DOHH2 (cell line): ENCODE results near the gene SNRNP35.

Source experiments
- H3F3A ChIP-seq: fragments of 200-600 bp; sonication (generic), shearing (Covaris generic); 2 replicates; pipeline ENCODE4 v1.6.0; 2016; ENCODE audit warnings: antibody characterized with exemption, mild to moderate bottlenecking; ENCODE audit not compliant: control insufficient read depth, insufficient read depth
- H3K27ac ChIP-seq: fragments of 200-600 bp; sonication (generic); 2 replicates; pipeline ENCODE4 v1.5.1; 2014; ENCODE audit warnings: low read depth, mild to moderate bottlenecking, low read length, moderate library complexity
- H3K27me3 ChIP-seq: fragments of 200-600 bp; sonication (generic); 2 replicates; pipeline ENCODE4 v1.6.1; 2014; ENCODE audit warnings: mild to moderate bottlenecking, low read length, mixed read lengths; ENCODE audit not compliant: control insufficient read depth
- H3K36me3 ChIP-seq: fragments of 200-600 bp; sonication (generic); 2 replicates; pipeline ENCODE4 v1.6.1; 2014; ENCODE audit warnings: mild to moderate bottlenecking, low read length, moderate library complexity, mixed read lengths; ENCODE audit not compliant: control insufficient read depth
- H3K4me1 ChIP-seq: fragments of 200-600 bp; sonication (generic); 2 replicates; pipeline ENCODE4 v1.6.1; 2014; ENCODE audit warnings: mild to moderate bottlenecking, low read length, mixed read lengths; ENCODE audit not compliant: control insufficient read depth
- H3K4me2 ChIP-seq: fragments of 200-600 bp; sonication (generic); 2 replicates; pipeline ENCODE4 v1.6.0; 2014; ENCODE audit warnings: mild to moderate bottlenecking, low read length, moderate library complexity
- H3K4me3 ChIP-seq: fragments of 200-600 bp; sonication (generic); 2 replicates; pipeline ENCODE4 v1.5.1; 2014; ENCODE audit warnings: mild to moderate bottlenecking, low read length, mixed read lengths
- H3K79me2 ChIP-seq: fragments of 200-600 bp; sonication (generic); 2 replicates; pipeline ENCODE4 v1.6.1; 2014; ENCODE audit warnings: mild to moderate bottlenecking, low read length, mixed read lengths; ENCODE audit not compliant: control insufficient read depth
- H3K9me2 ChIP-seq: fragments of 200-600 bp; sonication (generic); replicated peaks from 2 replicates; pipeline ENCODE4 v1.6.1; 2014; ENCODE audit warnings: mild to moderate bottlenecking, low read length, mixed read lengths; ENCODE audit not compliant: control insufficient read depth
- H3K9me3 ChIP-seq: fragments of 200-600 bp; sonication (generic); 2 replicates; pipeline ENCODE4 v1.6.1; 2014; ENCODE audit warnings: antibody characterized with exemption, low read length, mixed read lengths; ENCODE audit not compliant: control insufficient read depth, insufficient read depth
- H4K20me1 ChIP-seq: fragments of 200-600 bp; sonication (generic); 2 replicates; pipeline ENCODE4 v1.6.0; 2014; ENCODE audit warnings: low read depth, mild to moderate bottlenecking, antibody characterized with exemption, low read length, moderate library complexity; ENCODE audit not compliant: control insufficient read depth, insufficient read depth
- EZH2phosphoT487 ChIP-seq: fragments of 200-600 bp; sonication (generic); IDR thresholded peaks from 2 replicates; pipeline ENCODE4 v1.6.1; 2017; ENCODE audit warnings: borderline replicate concordance, mild to moderate bottlenecking, antibody characterized with exemption, low read length, moderate library complexity, mixed read lengths
- TF ChIP-seq, protein P1 (sequence below): fragments of 200-600 bp; sonication (generic); IDR thresholded peaks from one replicate; pipeline ENCODE4 v1.5.1; 2014; ENCODE audit warnings: antibody characterized with exemption, mild to moderate bottlenecking, low read depth, low read length; ENCODE audit not compliant: poor library complexity, severe bottlenecking

The SNRNP35 gene

DNA sequence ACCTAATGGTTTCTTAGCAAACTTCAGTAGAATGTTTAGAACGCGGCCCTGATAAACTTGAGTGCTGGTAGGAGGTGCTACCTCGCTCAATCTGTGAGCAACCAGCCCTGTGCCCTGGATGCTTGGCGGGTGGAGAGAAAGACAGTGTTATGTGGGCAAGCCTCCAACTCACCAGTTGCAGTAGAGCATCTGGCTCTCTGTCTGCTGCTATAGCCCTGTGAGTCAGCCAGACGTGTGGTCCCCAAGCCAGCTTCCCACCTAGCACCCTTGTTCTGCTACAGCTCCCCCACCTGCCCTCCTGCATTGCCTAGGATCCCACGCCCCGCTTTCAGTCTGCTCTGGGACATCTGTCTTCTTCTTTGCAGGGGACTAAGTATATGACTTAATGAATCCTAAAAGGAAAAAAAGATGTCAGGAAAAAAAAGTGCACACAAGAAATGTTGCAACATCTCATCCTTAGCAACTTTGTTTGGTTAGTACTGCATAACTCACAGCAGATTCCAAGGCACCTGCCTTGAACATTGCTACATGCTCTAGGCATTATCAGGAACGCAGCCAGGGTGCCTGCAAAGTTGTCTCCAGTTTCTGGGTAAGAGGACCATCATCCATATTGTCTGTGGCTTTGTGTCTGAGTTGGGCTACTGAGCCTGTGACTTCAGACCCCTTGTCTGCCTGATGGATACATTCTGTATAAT, 13.6 kb downstream of the SNRNP35 start:
- Histone ChIP-seq H3K4me2 (no peak overlapping the region), H4K20me1 (no peaks in the 10 kb centered on the region), H3K36me3 (peaks cover 4% of the 10 kb centered on the region; the same call in 1 of the 2 replicates), H3K4me3 (no peak overlapping the region), H3F3A (0 out of 2 replicates have a peak, but pooled peaks cover 3% of the 10 kb centered on the region), H3K9me3 (no peaks in the 10 kb centered on the region), H3K79me2 (peaks cover 4% of the 10 kb centered on the region), H3K4me1 (peaks cover 20% of the 10 kb centered on the region), H3K27ac (no peak overlapping the region), H3K27me3 (no peaks in the 10 kb centered on the region), H3K9me2 (no peaks in the 10 kb centered on the region)
- TF ChIP-seq EZH2phosphoT487: no peak
- TF ChIP-seq, protein P1, sequence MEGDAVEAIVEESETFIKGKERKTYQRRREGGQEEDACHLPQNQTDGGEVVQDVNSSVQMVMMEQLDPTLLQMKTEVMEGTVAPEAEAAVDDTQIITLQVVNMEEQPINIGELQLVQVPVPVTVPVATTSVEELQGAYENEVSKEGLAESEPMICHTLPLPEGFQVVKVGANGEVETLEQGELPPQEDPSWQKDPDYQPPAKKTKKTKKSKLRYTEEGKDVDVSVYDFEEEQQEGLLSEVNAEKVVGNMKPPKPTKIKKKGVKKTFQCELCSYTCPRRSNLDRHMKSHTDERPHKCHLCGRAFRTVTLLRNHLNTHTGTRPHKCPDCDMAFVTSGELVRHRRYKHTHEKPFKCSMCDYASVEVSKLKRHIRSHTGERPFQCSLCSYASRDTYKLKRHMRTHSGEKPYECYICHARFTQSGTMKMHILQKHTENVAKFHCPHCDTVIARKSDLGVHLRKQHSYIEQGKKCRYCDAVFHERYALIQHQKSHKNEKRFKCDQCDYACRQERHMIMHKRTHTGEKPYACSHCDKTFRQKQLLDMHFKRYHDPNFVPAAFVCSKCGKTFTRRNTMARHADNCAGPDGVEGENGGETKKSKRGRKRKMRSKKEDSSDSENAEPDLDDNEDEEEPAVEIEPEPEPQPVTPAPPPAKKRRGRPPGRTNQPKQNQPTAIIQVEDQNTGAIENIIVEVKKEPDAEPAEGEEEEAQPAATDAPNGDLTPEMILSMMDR: no peak

DNA sequence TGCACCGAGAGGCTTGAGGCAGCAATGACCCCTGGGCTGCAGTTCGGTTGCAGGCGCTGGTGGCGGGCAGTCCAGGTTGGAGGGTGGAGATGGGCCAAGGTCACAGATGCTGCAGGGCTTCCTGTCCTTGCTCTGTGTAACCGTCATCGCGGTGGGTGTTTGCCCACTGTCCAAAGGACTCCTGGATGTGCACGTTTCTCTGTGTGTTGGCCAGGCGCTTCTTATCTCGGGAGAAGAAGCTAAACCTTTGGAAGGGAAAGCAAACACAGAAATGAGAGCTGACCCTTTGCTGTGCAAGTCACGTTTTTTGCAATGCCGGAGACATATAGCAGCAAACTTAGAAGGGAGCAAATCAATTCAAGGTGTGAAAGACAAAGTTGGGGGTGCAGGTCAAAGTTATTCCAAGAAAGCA, 14.5 kb downstream of the SNRNP35 start:
- no peaks in the 10 kb centered on the region for H4K20me1 ChIP-seq
- H3F3A ChIP-seq: 0 out of 2 replicates have a peak, but pooled peaks cover under 1% of the 10 kb centered on the region
- H3K27me3 ChIP-seq: no peaks in the 10 kb centered on the region
- H3K27ac ChIP-seq: no peak overlapping the region
- H3K9me3 ChIP-seq: no peaks in the 10 kb centered on the region
- no peaks in the 10 kb centered on the region for H3K9me2 ChIP-seq
- H3K4me1 ChIP-seq: peaks cover 21% of the 10 kb centered on the region
- no peak overlapping the region for H3K4me3 ChIP-seq
- no peaks in the 10 kb centered on the region; the same call in 1 of the 2 replicates for H3K36me3 ChIP-seq
- peaks cover 4% of the 10 kb centered on the region for H3K79me2 ChIP-seq
- no peak overlapping the region for H3K4me2 ChIP-seq
- TF ChIP-seq, protein P1: no peak
- no peak for TF ChIP-seq EZH2phosphoT487

DNA sequence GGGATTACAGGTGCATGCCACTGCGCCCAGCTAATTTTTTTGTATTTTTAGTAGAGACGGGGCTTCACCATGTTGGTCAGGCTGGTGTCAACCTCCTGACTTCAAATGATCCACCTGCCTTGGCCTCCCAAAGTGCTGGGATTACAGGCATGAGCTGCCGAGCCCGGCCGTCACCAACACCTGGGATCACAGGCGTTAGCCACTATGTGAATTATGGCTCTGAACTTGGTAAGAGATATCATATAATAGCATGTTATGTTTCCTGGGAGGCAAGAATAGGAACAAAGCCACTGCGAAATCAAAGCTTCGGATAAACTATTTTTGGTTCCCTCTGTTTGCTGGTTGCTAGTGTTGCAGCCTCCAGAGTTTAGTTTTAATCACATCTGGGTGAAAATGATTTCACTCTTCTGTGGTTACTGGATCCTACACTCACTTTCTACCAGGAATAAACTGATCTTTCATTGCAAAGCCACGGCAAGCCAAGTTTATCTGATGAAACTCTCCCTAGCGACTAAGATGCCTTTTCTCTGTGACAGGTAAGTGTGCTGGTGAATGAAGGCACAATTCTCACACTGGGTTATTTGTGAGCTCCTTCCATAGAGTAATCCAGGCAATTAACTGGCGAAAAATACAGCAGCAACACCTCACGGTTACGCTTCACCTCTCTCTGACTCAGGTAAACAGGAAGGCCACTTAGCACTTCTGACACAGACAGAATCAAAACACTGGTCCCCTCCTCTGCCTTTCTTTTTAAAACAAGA, 16.7 kb downstream of the SNRNP35 start:
- Histone ChIP-seq H3K4me2 (peak overlapping the region; percentile 21), H3F3A (no peaks in the 10 kb centered on the region), H3K9me3 (no peaks in the 10 kb centered on the region), H3K79me2 (no peaks in the 10 kb centered on the region), H3K27me3 (no peaks in the 10 kb centered on the region), H3K27ac (no peak overlapping the region), H4K20me1 (no peaks in the 10 kb centered on the region), H3K4me1 (peaks cover 17% of the 10 kb centered on the region), H3K9me2 (no peaks in the 10 kb centered on the region), H3K4me3 (no peak overlapping the region), H3K36me3 (no peaks in the 10 kb centered on the region; the same call in 1 of the 2 replicates)
- TF ChIP-seq, protein P1: no peak
- TF ChIP-seq EZH2phosphoT487: no peak
